NB4 (cell line): ENCODE data around the gene ADARB2.

Experiments used
- MYC ChIP-seq: IDR thresholded peaks from 2 replicates; pipeline ENCODE4 v1.6.1; 2011; ENCODE audit warnings: low read depth, low read length
- POLR2A ChIP-seq: IDR thresholded peaks from 2 replicates; pipeline ENCODE4 v1.6.1; 2011; ENCODE audit warnings: mild to moderate bottlenecking; ENCODE audit not compliant: insufficient read length; ENCODE audit errors: extremely low read depth

DNA sequence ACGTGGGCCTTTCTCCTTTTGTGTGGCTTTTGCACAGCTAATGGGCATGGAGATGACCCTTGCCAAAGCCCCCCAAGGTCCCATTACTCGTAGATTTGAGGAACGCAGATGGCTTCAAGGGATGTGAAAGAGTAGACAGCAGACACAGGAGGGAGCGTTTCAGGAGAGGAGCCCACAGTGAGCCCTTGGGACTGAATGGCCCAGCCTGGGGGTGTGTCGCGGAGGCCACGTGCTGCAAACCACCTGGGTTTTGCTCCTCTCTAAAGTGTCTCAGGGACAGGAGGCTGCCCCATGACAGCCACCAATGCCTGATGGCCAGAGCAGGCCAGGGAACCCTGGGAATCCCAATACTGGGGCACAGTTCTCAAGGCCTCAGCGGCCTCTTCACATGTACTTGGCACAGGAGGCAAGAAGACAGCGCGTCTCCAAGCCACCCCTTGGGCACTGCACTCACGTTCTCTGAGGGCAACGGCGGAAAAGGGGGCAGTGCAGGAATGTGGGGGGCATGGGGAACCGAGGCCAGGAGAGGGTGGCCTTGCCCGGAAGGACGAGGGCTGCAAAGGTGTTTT lies 495.9 kb downstream of the ADARB2 start:
- TF ChIP-seq MYC, result no peak
- no peak for TF ChIP-seq POLR2A
